GM12891 (cell line): ENCODE measurements around the gene DST.

Experiments used
- POLR2A ChIP-seq: IDR thresholded peaks from 2 replicates; pipeline ENCODE4 v1.6.1; 2011; ENCODE audit warnings: low read depth, low read length, control low read depth
- POLR2AphosphoS5 ChIP-seq: IDR thresholded peaks from 2 replicates; pipeline ENCODE4 v1.6.1; 2011; ENCODE audit warnings: low read depth, low read length, control low read depth
- TAF1 ChIP-seq: IDR thresholded peaks from 2 replicates; pipeline ENCODE4 v1.6.1; 2011; ENCODE audit warnings: low read depth, low read length, control low read depth

- TF ChIP-seq POLR2A (no peak), TAF1 (no peak), POLR2AphosphoS5 (no peak)
Measured at GRCh38 chr6:56624046-56624727, 18.5 kb downstream of the DST start.
